ENCODE measurements around the gene DIAPH3. TPM values are rescaled to one million over a fixed set of nuclear protein-coding genes. Genes with fewer than 3 reads are reported as not detected.

DIAPH3 gene
- polyA plus RNA-seq, 2 of the 4 experiments (the other 2 are of a cell fraction), result 10.8 to 13.6 TPM

DNA sequence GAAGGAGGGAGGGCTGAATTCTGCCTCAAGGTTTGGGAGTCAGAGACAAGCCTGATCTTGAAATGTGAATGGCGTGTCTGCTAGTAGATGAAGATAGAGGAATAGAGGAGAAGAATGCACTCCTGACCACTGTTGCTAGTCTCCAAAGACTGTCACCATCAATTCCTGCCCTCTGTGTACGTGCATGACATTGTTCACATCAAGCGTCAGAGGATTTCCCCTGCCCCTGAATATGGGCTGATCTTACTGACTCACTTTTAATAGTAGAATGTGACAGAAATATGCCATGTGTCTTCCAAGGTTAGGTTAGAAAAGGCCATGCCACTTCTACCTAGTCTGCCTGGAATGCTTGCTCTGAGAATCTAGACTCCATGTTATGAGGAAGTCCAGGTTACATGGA lies 538.6 kb downstream of the DIAPH3 start:
- no peak for ATAC-seq
- CTCF ChIA-PET, result no interaction called here
- no peaks in the 10 kb centered on the region for H3K9me3 ChIP-seq
- TF ChIP-seq RFX5 (IDR thresholded peaks at IDR 0.05) (no peak), MAFK (IDR thresholded peaks at IDR 0.05; ENCODE audit: partially characterized antibody) (no peak), FOXS1 (CRISPR knock-in tag; IDR thresholded peaks at IDR 0.05) (no peak), SMC3 (IDR thresholded peaks at IDR 0.05) (no peak), PHF8 (IDR thresholded peaks at IDR 0.05; ENCODE audit: borderline replicate concordance, low read depth) (no peak), ZNF302 (CRISPR knock-in tag; IDR thresholded peaks at IDR 0.05) (no peak), GATA3 (IDR thresholded peaks at IDR 0.05; ENCODE audit: borderline replicate concordance) (no peak), NPAS2 (CRISPR knock-in tag; IDR thresholded peaks at IDR 0.05; ENCODE audit: borderline replicate concordance) (no peak), RCOR1 (IDR thresholded peaks at IDR 0.05; ENCODE audit: low read depth, low read length) (no peak), CHD4 (IDR thresholded peaks at IDR 0.05; ENCODE audit: borderline replicate concordance) (no peak), MAZ (IDR thresholded peaks at IDR 0.05; ENCODE audit: borderline replicate concordance, low read depth, low read length) (no peak), BHLHE40 (IDR thresholded peaks at IDR 0.05; ENCODE audit: low read depth, low read length) (no peak), POLR2A (IDR thresholded peaks at IDR 0.05; ENCODE audit: low read length) (no peak), SREBF2 (IDR thresholded peaks at IDR 0.05) (no peak), TP53 (CRISPR knock-in tag; IDR thresholded peaks at IDR 0.05) (no peak), EHF (CRISPR knock-in tag; IDR thresholded peaks at IDR 0.05) (no peak)
- TF ChIP-seq, protein P1, sequence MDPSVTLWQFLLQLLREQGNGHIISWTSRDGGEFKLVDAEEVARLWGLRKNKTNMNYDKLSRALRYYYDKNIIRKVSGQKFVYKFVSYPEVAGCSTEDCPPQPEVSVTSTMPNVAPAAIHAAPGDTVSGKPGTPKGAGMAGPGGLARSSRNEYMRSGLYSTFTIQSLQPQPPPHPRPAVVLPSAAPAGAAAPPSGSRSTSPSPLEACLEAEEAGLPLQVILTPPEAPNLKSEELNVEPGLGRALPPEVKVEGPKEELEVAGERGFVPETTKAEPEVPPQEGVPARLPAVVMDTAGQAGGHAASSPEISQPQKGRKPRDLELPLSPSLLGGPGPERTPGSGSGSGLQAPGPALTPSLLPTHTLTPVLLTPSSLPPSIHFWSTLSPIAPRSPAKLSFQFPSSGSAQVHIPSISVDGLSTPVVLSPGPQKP (IDR thresholded peaks at IDR 0.05; ENCODE audit: low read depth, low read length), result no peak
- TF ChIP-seq, protein P2, sequence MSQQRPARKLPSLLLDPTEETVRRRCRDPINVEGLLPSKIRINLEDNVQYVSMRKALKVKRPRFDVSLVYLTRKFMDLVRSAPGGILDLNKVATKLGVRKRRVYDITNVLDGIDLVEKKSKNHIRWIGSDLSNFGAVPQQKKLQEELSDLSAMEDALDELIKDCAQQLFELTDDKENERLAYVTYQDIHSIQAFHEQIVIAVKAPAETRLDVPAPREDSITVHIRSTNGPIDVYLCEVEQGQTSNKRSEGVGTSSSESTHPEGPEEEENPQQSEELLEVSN (IDR thresholded peaks at IDR 0.05; ENCODE audit: borderline replicate concordance, low read depth), result no peak
- 37% methylated on average over 3 of the region's 3 CpGs for WGBS (ENCODE audit: missing lambda C conversion rate)
- no peak overlapping the region for H3K27ac ChIP-seq
- no peak overlapping the region for H3K4me3 ChIP-seq
- FAIRE-seq, result no peak
- H3K4me1 ChIP-seq, result no peaks in the 10 kb centered on the region
- POLR2A ChIA-PET, result no interaction called here
- no peak for DNase-seq (ENCODE audit: low read depth in 1 of 2, low spot score in 1 of 2)
- no peak overlapping the region for H3K4me2 ChIP-seq

DNA sequence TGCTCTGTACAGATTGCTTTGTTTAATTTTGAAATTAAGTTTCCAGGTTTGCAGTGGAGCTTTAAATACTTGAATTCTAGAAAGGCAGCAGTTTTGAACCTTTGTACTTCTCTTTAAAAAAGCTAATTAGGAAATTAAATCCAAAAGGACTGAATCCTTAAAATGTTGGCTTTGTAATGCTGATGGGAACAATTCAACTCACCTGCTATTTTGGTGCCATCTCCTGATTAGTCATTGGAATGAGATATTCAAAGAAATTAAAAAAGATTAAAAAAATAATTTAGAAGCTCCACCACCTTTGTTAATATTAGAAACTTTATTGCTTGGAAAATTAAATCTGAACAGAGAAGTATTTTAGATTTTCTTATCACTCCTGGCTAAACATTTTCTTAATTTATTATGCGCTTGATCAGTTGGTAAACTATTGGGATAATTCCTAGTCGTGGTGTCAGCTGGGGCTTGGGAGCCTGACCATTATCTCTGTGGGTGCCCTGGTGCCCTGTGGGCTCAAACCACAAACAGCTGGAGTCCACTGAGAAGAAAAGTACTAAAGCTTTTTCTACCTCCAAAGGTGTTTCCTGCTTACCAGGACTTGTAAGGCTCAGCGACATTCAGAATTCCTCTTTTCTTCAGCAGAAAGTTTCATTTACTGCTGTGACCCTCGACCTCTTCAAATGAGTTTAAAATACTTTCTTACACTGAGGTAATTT lies 540.4 kb downstream of the DIAPH3 start:
- POLR2A ChIA-PET, result no interaction called here
- 28% methylated on average over 4 of the region's 4 CpGs for WGBS (ENCODE audit: missing lambda C conversion rate)
- H3K4me1 ChIP-seq, result no peaks in the 10 kb centered on the region
- no peak overlapping the region for H3K27ac ChIP-seq
- CTCF ChIA-PET, result no interaction called here
- H3K4me3 ChIP-seq, result no peak overlapping the region
- ATAC-seq (no peak), FAIRE-seq (no peak), DNase-seq (ENCODE audit: low read depth in 1 of 2, low spot score in 1 of 2) (no peak)
- H3K4me2 ChIP-seq, result no peak overlapping the region
- no peaks in the 10 kb centered on the region; the same call in 2 of the 3 replicates for H3K9me3 ChIP-seq
- TF ChIP-seq MAZ (IDR thresholded peaks at IDR 0.05; ENCODE audit: borderline replicate concordance, low read depth, low read length), result no peak

DNA sequence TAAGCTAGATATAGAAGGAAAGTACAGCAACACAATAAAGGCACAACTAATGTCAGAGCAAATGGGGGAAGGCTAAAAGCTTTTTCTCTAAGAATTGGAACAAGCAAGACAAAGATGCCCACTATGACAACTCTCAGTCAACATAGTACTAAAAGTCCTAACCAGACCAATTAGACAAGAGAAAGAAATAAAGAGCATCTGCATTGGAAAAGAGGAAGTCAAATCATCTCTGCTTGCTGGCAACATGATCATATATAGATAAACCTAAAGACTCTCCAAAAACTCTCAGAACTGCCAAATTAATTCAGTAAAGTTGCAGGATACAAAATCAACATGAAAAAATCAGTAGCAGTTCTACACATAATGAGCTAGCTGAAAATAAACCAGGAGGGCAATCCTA lies 542.0 kb downstream of the DIAPH3 start:
- no peaks in the 10 kb centered on the region for H3K4me1 ChIP-seq
- CTCF ChIA-PET, result no interaction called here

More for the DNA sequence above, 542.0 kb downstream of the DIAPH3 start:
- ATAC-seq (no peak), FAIRE-seq (no peak), DNase-seq (ENCODE audit: low read depth in 1 of 2, low spot score in 1 of 2) (no peak)
- POLR2A ChIA-PET, result no interaction called here
- Histone ChIP-seq H3K9me3 (no peaks in the 10 kb centered on the region; the same call in 2 of the 3 replicates), H3K4me2 (no peak overlapping the region), H3K27ac (no peak overlapping the region), H3K4me3 (no peak overlapping the region)
- TF ChIP-seq, protein P1 (IDR thresholded peaks at IDR 0.05; ENCODE audit: low read depth, low read length), result no peak
- TF ChIP-seq CBX2 (IDR thresholded peaks at IDR 0.05; ENCODE audit: borderline replicate concordance, low read depth), result no peak

Small RNA genes lying within 50 kb of the gene (small RNA-seq; reads per million reads assigned to genes)
- gene RN7SL375P (0 reads per million in 6 experiments), gene RNY4P28 (0 to 4.9 (median 0.10) reads per million in 6 experiments)

Other genes starting within 250 kb of the DIAPH3 start
- gene TDRD3, start 233.3 kb upstream of the DIAPH3 start, polyA plus RNA-seq (2011; rRNA removed), result 9.6 and 11.8 TPM in 2 replicates
- gene TDRD3, start 233.3 kb upstream of the DIAPH3 start, polyA plus RNA-seq (2017; fragmentation: RNase III; extraction: RNeasy Plus Mini Kit Qiagen cat#74134 plus additional on column Dnase treatment), result 5.6 to 6.1 TPM (median 5.7 TPM) in 3 replicates